Measurements from ENCODE around the gene PAX2.
A peak's percentile ranks its signal among the peaks of the same experiment; 100 is the strongest.

PAX2 gene

GRCh38 chr10:100714566-100714950 lies 30.8 kb upstream of the PAX2 start:
- ATAC-seq (replicated peaks; ENCODE audit: extremely low read depth, poor library complexity, severe bottlenecking) (no peak), DNase-seq (ENCODE audit: low spot score in 2 of 2) (no peak)
- H3K36me3 Mint-ChIP-seq (ENCODE audit: insufficient read depth): peaks cover 2% of the 10 kb centered on the region
- peaks cover 7% of the 10 kb centered on the region for H3K4me1 Mint-ChIP-seq
- H3K27me3 Mint-ChIP-seq: peaks cover 85% of the 10 kb centered on the region
- no peak overlapping the region for H3K27ac Mint-ChIP-seq (ENCODE audit: low read depth)
- no peak overlapping the region for H3K4me3 Mint-ChIP-seq
- no peaks in the 10 kb centered on the region for H3K9me3 Mint-ChIP-seq

DNA sequence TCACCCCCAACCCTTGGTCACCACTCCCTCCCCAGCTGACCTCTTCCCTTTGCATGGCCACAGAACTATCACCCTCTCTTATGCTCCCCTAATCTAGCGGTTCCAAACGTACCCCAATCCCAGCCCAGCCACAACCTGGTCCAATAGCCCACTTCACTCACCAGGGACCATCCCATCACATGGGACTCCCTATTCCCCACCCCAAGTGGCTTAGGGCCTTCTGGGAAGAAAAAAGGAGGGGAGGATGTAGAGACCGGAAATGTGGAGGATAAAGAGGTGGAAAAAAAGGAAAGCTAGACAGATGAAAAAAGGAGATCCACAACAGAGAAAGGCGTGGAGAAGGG lies 30.3 kb upstream of the PAX2 start:
- Mint-ChIP-seq H3K9me3 (no peaks in the 10 kb centered on the region), H3K27ac (ENCODE audit: low read depth) (no peak overlapping the region), H3K27me3 (peaks cover 88% of the 10 kb centered on the region), H3K4me3 (peak overlapping the region; percentile 18), H3K4me1 (peaks cover 7% of the 10 kb centered on the region), H3K36me3 (ENCODE audit: insufficient read depth) (peaks cover 2% of the 10 kb centered on the region)
- DNase-seq (ENCODE audit: low spot score in 2 of 2) (no peak), ATAC-seq (replicated peaks; ENCODE audit: extremely low read depth, poor library complexity, severe bottlenecking) (no peak)

DNA sequence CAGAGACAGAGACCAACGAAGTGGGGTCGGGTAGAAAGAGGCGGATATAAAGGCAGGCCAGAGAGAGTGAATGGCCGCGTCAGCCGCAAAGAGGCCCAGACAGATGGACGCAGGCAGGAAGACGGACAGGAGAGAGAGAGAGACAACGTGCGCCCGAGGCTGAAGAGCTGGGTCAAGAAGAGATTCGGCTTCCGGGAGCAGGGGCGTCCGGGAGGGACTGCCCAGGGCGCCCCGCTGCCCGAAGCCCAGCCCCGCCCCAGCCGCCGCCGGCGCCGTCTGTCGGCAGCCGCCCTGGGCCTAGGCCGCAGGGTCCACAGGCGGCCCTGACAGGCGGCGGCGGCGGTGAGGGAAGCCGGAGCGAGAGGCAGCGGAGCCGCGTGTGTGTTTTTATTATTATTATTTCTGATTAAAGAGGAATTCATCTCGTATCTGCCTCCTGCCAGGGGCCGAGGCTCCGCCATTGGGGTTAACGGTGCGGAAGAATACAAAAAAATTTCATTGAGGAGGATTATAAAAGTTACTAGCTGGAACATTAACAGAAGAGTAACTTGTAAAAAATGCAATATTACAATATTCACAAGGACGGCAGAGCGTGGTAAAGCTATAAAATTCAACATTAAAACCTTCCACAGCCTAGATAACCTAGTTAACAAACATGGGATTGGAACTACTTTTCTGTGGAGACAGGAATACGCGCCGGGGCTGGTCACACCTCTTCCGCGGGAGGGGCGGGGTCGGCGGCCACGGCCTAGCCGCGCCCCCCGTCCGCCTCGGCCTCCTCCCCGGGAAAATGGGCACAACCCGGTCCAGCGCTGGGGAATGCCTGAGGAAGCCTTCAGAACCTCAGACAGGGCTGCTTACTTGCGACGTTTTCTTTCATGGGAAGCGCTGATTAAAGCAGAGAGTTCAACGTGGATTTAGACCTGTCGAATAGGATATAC lies 29.7 kb upstream of the PAX2 start:
- Mint-ChIP-seq H3K27me3 (peaks cover 89% of the 10 kb centered on the region), H3K27ac (ENCODE audit: low read depth) (no peak overlapping the region), H3K4me1 (peaks cover 7% of the 10 kb centered on the region), H3K4me3 (peak overlapping the region; percentile 18), H3K9me3 (no peaks in the 10 kb centered on the region), H3K36me3 (ENCODE audit: insufficient read depth) (peaks cover 2% of the 10 kb centered on the region)
- no peak for ATAC-seq (replicated peaks; ENCODE audit: extremely low read depth, poor library complexity, severe bottlenecking)
- no peak for DNase-seq (ENCODE audit: low spot score in 2 of 2)

DNA sequence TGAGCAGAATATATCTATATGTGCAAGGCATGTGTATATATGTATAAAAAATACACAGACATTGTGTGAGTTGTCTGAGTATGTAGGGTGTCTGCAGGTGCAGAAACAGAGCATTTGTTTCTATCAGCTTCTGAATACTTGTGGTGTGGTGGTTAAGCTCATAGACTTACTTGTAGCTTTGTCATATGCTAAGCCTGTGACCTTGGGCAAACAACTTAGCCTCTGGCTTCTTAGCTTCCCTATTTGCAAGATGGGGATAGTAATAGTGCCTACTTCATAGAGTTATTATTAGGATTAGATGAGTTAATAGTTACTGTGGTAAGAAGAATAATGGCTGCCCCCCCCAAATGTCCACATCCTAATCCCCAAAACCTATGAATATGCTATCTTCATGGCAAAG lies 28.2 kb upstream of the PAX2 start:
- peaks cover 7% of the 10 kb centered on the region for H3K4me1 Mint-ChIP-seq
- H3K36me3 Mint-ChIP-seq (ENCODE audit: insufficient read depth): peaks cover 2% of the 10 kb centered on the region
- no peaks in the 10 kb centered on the region for H3K9me3 Mint-ChIP-seq
- DNase-seq (ENCODE audit: low spot score in 2 of 2) (no peak), ATAC-seq (replicated peaks; ENCODE audit: extremely low read depth, poor library complexity, severe bottlenecking) (no peak)
- no peak overlapping the region for H3K27ac Mint-ChIP-seq (ENCODE audit: low read depth)
- H3K4me3 Mint-ChIP-seq: no peak overlapping the region
- H3K27me3 Mint-ChIP-seq: peaks cover 86% of the 10 kb centered on the region

GRCh38 chr10:100718197-100718742 lies 27.1 kb upstream of the PAX2 start:
- no peak for DNase-seq (ENCODE audit: low spot score in 2 of 2)
- peaks cover 86% of the 10 kb centered on the region for H3K27me3 Mint-ChIP-seq
- no peak for ATAC-seq (replicated peaks; ENCODE audit: extremely low read depth, poor library complexity, severe bottlenecking)
- no peaks in the 10 kb centered on the region for H3K9me3 Mint-ChIP-seq
- no peak overlapping the region for H3K27ac Mint-ChIP-seq (ENCODE audit: low read depth)
- no peak overlapping the region for H3K4me3 Mint-ChIP-seq
- peaks cover 8% of the 10 kb centered on the region for H3K4me1 Mint-ChIP-seq
- peaks cover 3% of the 10 kb centered on the region for H3K36me3 Mint-ChIP-seq (ENCODE audit: insufficient read depth)

DNA sequence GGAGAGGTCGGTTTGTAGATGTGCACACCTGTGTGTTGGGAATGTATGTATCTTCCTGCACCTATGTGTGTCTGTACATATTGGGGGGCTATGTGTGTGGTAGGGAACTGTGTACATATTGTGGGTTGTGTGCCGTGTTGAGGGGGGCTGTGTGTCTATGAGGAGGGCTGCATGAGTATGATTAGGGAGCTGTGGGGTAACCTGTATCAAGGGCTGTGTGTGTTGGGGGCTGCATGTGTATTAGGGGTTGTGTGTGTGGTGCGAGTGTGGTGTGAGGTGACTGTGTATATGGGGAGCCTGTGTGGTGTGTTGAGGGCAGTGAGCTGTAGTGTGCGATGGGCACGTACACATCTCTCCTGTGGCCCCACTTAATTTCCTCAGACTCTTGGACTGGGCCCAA lies 22.2 kb upstream of the PAX2 start:
- ATAC-seq (replicated peaks; ENCODE audit: extremely low read depth, poor library complexity, severe bottlenecking) (no peak), DNase-seq (ENCODE audit: low spot score in 2 of 2) (no peak)
- H3K27ac Mint-ChIP-seq (ENCODE audit: low read depth): no peak overlapping the region
- peaks cover 79% of the 10 kb centered on the region for H3K27me3 Mint-ChIP-seq
- H3K4me3 Mint-ChIP-seq: no peak overlapping the region
- peaks cover 3% of the 10 kb centered on the region for H3K36me3 Mint-ChIP-seq (ENCODE audit: insufficient read depth)
- peaks cover 7% of the 10 kb centered on the region for H3K4me1 Mint-ChIP-seq
- H3K9me3 Mint-ChIP-seq: no peaks in the 10 kb centered on the region

DNA sequence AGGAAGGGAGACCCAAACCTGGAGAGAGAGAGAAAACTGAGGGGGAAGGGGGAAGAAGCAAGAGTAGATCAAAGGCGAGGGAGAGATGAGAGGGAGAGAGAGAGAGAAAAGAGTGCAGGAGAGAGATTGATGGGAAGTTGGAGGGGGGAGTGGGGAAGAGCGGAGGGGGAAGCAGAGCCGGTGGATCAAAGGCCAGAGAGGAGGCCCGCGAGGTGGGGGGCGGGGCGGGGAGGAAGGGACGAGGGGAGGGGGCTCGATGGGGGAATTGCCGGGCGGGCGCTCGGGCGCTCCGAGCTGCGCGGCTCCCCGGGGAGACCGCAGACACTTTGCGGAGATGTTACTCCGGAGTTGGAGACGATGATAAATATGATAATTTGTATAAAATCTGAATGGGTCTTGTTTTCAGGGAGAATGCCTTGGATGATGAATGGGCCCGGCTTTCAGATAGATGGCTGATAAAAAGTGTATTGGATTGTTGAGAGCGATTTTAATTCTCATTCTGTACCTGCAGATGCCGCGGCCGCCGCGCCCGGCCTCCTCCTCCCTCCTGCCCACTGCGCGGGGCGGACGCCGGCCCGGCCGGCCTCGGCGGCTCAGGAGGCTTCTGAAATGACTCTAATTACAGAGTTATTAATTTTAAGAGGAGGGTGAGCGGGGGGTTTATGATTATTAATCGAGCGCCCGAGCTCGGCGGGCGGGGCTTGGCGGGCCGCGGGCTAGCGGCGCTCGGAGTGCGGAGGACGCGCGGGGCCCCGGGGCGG lies 21.4 kb upstream of the PAX2 start:
- Mint-ChIP-seq H3K4me3 (no peak overlapping the region), H3K27ac (ENCODE audit: low read depth) (peak overlapping the region; percentile 12), H3K9me3 (no peaks in the 10 kb centered on the region), H3K27me3 (peaks cover 84% of the 10 kb centered on the region), H3K36me3 (ENCODE audit: insufficient read depth) (peaks cover 3% of the 10 kb centered on the region), H3K4me1 (peaks cover 11% of the 10 kb centered on the region)
- ATAC-seq (replicated peaks; ENCODE audit: extremely low read depth, poor library complexity, severe bottlenecking) (no peak), DNase-seq (ENCODE audit: low spot score in 2 of 2) (no peak)

DNA sequence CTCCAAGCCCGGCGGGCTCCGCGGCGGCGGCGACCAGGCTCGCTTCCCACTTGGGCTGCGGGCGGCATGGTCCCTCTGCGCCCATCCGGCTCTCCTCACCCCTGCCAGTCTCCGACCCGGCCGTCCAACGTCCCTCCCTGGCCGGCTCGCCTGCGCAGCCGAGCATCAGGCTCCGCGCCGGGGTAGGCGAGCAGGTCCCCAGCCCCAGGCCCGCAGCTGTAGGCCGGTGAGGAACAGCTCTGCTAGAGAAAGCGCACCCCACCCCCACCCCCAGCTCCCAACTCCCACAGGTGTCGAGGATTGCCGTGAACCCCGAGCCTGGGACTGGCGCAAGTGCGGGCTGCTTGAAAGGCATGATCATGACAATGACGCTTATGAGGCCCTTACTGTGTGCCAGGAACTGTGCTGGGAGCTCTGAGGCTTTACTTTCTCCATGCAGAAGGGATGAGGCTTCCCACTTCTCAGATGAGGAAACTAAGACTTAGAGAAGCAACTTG lies 20.8 kb upstream of the PAX2 start:
- no peaks in the 10 kb centered on the region for H3K9me3 Mint-ChIP-seq
- H3K27me3 Mint-ChIP-seq: peaks cover 84% of the 10 kb centered on the region
- no peak for DNase-seq (ENCODE audit: low spot score in 2 of 2)
- peaks cover 3% of the 10 kb centered on the region for H3K36me3 Mint-ChIP-seq (ENCODE audit: insufficient read depth)
- no peak overlapping the region for H3K4me3 Mint-ChIP-seq
- ATAC-seq (replicated peaks; ENCODE audit: extremely low read depth, poor library complexity, severe bottlenecking): no peak
- H3K27ac Mint-ChIP-seq (ENCODE audit: low read depth): no peak overlapping the region
- peaks cover 16% of the 10 kb centered on the region for H3K4me1 Mint-ChIP-seq

GRCh38 chr10:100725071-100725471 lies 20.3 kb upstream of the PAX2 start:
- H3K9me3 Mint-ChIP-seq: no peaks in the 10 kb centered on the region
- peaks cover 20% of the 10 kb centered on the region for H3K4me1 Mint-ChIP-seq

GRCh38 chr10:100725869-100726426 lies 19.4 kb upstream of the PAX2 start:
- H3K4me3 Mint-ChIP-seq: no peak overlapping the region
- peaks cover 25% of the 10 kb centered on the region for H3K4me1 Mint-ChIP-seq
- H3K27me3 Mint-ChIP-seq: peaks cover 87% of the 10 kb centered on the region
- DNase-seq (ENCODE audit: low spot score in 2 of 2) (no peak), ATAC-seq (replicated peaks; ENCODE audit: extremely low read depth, poor library complexity, severe bottlenecking) (no peak)
- H3K27ac Mint-ChIP-seq (ENCODE audit: low read depth): no peak overlapping the region
- H3K9me3 Mint-ChIP-seq: no peaks in the 10 kb centered on the region
- peaks cover 3% of the 10 kb centered on the region for H3K36me3 Mint-ChIP-seq (ENCODE audit: insufficient read depth)

More at GRCh38 chr10:100725071-100725471, 20.3 kb upstream of the PAX2 start:
- H3K27ac Mint-ChIP-seq (ENCODE audit: low read depth): no peak overlapping the region
- no peak overlapping the region for H3K4me3 Mint-ChIP-seq
- peaks cover 84% of the 10 kb centered on the region for H3K27me3 Mint-ChIP-seq
- H3K36me3 Mint-ChIP-seq (ENCODE audit: insufficient read depth): peaks cover 3% of the 10 kb centered on the region
- ATAC-seq (replicated peaks; ENCODE audit: extremely low read depth, poor library complexity, severe bottlenecking) (no peak), DNase-seq (ENCODE audit: low spot score in 2 of 2) (no peak)

- ATAC-seq (replicated peaks; ENCODE audit: extremely low read depth, poor library complexity, severe bottlenecking) (no peak), DNase-seq (ENCODE audit: low spot score in 2 of 2) (no peak)
- Mint-ChIP-seq H3K4me3 (no peak overlapping the region), H3K27ac (ENCODE audit: low read depth) (no peak overlapping the region), H3K36me3 (ENCODE audit: insufficient read depth) (peaks cover 5% of the 10 kb centered on the region), H3K27me3 (peaks cover 87% of the 10 kb centered on the region), H3K4me1 (peaks cover 35% of the 10 kb centered on the region), H3K9me3 (no peaks in the 10 kb centered on the region)
Observed at GRCh38 chr10:100727808-100728207, 17.6 kb upstream of the PAX2 start.
